GM19351 (cell line): ENCODE measurements around the gene VPS16.
"Not testable (repeated sequence)": the region's sequence is repeated elsewhere in the genome, so short reads cannot be mapped to it uniquely, and the experiment has no call there.

Experiments
- ATAC-seq: cut with Tn5 transposase; IDR thresholded peaks from one replicate; pipeline ENCODE4 v1.9.1; 2021; ENCODE audit warnings: mild to moderate bottlenecking, moderate library complexity; ENCODE audit not compliant: unreplicated experiment

Gene VPS16

DNA sequence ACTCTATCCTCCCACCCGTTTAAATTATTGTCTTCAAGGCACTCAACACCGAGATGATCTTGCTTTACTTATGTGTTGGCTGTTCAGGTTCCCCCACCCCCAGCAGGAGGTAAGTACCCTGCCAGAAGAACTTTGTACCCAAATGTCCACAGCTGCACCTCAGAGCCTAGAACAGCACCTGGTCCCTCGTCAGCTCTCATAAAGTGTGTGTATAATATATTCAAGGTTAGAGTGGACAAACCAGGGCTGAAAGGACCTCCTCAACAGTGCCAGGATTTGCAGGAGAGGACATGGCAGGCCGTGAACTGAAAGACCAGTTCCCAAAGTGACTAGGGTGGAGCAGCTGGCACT, 34.2 kb upstream of the VPS16 start:
- no peak for ATAC-seq

DNA sequence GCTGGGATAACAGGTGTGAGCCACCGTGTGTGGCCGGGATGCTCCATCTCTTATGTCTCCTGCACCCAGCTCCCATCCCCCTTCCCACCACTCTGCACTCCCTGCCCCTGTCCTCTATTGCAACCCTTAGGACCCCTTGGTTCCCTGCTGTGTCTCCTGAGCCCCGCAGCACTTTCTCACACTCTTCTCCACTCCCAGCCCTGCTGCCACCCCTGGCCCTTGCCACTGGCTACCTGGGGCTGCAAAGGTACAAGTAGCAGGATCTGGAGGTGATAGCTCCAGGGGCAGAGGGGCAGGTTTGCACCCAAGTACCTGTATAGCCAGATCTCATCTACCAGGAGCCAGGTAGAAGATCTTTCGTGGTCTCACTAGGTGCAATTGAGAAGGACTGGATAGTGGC, 33.5 kb upstream of the VPS16 start:
- ATAC-seq = no peak

DNA sequence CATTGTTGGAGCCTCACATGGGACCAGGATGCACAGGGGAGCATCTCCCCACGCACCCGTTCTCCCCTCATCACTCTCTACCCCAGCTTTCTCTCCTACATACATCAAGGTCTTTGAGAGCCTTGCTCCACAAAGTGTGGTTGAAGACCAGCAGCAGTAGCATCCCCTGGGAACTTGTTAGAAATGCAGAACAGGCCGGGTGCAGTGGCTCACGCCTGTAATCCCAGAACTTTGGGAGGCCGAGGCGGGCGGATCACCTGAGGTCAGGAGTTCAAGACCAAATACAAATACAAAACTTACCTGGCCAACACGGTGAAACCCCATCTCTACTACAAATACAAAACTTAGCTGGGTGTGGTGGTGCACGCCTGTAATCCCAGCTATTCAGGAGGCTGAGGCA, 32.6 kb upstream of the VPS16 start:
- ATAC-seq = not testable (repeated sequence)

DNA sequence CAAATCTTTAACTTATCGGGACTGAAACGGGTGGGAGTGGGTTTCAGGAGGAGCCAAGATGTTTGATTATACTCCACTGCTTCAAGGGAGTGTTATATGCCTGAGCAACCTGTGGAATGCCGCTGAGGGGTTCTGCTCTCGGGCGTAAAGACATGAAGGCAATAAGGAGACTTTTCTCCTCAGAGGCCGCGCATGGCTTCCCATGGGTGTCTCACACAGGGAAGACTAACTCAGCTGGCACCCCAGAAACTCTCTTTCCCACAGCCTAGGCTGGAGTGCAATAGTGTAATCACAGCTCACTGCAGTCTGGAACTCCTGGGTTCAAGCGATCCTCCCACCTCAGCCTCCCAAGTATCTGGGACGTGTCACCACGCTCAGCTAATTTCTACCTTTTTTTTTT, 30.9 kb upstream of the VPS16 start:
- no peak for ATAC-seq

DNA sequence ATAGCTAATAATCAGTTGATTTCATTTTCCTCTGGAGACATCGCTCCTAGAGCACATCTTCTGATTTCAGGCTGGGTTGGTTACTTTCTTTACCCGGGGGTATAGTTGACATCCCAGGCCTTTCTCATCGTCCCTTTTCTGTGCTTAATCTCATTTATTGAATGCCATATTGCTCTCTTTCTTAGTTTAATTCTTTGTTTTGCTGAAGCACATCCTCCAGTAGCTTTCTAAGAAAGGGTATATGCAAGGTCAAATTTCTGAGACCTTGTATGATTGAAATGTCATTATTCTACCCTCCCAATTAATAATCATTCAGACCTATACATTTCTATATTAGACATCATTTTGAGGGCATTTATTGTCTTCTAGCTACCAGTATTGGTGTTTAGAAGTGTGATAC, 28.4 kb upstream of the VPS16 start:
- no peak for ATAC-seq

DNA sequence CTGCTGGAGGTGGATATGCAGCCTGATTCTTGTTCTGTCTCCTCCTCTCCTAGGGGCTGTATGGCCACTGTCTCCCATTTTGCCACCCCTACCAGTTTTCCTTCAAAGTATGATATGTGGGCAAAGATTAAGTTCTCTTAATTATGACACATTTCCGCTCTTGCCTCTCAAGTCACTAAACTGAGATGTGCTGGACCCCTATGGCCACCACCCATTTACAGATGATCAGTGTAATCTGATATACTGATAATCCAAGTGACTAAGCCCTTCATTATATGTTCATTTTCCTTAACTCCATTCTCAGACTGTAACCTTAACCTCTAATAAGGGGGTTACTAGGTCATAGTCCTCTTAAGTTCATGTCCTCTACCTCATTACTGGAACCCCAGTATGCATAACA, 26.5 kb upstream of the VPS16 start:
- no peak for ATAC-seq

DNA sequence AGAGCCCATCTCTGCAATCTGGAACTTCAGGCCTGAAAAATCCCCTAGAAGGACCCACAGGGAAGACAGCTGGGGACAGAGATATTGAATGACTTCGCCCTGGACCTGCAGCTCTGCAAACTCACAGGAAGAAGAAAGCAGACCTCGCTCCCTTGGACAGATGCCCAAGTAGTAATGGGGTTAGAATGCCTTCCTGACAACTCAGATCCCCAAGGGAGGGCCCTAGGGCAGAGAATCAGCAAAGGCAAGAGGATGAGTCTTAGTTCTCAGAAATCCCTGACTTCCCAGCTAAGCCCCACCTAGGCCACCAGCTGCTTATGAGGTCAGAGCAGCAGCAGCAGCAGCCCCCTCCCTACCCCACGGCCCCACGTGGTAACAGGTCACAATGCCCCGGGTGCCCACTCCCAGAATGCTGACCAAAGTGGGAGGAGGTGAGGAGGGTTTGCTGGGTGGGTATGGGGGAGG, 25.9 kb upstream of the VPS16 start, which contains the start of gene C20orf141:
C20orf141 (plus strand) TSS at position 401 of the 465 bp plus-strand sequence. CDS start 198 bp downstream, outside the sequence.
- no peak for ATAC-seq

DNA sequence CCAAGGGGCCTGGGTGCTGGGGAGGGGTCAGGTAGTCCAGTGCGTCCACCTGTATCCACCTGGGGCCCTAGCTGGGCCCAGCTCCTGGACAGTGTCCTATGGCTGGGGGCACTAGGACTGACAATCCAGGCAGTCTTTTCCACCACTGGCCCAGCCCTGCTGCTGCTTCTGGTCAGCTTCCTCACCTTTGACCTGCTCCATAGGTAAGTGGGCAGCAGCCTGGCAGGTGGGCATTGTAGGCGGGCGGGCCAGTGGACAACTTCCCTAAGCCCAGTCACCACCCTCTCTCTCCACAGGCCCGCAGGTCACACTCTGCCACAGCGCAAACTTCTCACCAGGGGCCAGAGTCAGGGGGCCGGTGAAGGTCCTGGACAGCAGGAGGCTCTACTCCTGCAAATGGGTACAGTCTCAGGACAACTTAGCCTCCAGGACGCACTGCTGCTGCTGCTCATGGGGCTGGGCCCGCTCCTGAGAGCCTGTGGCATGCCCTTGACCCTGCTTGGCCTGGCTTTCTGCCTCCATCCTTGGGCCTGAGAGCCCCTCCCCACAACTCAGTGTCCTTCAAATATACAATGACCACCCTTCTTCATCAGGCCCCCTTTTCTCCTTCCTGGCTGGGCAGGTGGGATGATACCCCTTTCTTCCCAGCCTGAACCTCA, 25.2 kb upstream of the VPS16 start:
- ATAC-seq = no peak

DNA sequence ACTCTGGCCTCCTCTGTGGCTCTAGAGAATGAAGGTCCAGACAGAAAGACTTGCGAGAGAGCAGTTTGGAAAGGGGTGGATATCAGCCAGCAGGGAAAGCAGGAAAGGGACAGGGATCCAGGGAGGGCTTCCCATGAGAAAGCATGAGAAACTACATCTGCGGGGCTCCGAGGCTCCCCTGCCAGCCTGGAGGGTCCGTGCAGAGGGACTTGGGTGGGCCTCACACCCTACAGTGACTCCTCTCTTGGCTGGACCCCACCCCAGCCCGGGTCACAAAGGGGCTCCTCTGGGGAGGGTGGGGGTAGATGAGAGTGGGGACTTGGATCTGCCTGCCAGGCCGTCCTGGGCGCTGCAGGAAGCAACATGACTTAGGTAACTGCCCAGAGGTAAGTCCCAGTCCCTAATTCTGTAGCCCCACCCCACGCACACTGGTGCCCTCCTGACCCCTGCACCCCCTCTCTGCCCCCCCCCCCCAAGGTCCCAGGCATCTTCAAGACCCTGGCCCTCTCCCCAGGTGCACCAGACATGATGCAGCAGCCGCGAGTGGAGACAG, 24.4 kb upstream of the VPS16 start, which contains the start of gene TMEM239:
TMEM239 (plus strand) TSS at position 335 of the 553 bp plus-strand sequence; CDS start at position 526, 191 bp downstream.
- no peak for ATAC-seq

DNA sequence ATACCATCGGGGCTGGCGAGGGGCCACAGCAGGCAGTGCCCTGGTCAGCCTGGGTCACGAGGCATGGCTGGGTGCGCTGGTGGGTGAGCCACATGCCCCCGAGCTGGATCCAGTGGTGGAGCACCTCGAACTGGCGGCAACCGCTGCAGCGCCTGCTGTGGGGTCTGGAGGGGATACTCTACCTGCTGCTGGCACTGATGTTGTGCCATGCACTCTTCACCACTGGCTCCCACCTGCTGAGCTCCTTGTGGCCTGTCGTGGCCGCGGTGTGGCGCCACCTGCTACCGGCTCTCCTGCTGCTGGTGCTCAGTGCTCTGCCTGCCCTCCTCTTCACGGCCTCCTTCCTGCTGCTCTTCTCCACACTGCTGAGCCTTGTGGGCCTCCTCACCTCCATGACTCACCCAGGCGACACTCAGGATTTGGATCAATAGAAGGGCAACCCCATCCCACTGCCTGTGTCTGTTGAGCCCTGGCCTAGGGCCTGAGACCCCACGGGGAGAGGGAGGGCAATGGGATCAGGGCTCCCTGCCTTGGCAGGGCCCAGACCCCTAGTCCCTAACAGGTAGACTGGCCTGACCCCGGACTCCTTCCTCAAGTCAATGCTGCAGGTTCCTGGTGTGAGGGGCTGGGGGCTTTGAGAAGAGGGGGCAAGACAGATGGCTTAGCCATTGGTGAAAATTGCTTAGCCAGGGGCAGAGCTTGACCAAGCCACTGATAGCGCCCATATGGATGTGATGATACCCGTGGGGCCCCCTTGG, 23.8 kb upstream of the VPS16 start:
- ATAC-seq = no peak

DNA sequence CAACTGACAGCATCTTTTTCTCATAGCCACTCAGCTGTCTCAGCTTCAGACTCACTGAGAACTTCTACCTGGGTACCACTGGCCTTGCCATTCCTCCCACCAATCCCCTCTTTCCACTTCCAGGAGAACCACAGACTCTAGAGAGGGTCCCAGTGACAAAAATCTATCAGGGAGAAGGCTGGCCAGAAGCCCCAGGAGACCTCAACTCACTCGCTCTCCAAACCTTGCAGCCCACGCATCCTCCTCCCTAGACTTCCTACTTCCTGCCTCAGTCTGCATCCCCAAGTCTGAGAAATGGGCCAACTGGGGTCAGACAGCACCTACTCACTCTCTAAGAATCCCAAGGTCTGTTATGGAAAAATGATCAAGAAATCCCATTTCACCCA, 23.2 kb upstream of the VPS16 start:
- ATAC-seq = no peak

DNA sequence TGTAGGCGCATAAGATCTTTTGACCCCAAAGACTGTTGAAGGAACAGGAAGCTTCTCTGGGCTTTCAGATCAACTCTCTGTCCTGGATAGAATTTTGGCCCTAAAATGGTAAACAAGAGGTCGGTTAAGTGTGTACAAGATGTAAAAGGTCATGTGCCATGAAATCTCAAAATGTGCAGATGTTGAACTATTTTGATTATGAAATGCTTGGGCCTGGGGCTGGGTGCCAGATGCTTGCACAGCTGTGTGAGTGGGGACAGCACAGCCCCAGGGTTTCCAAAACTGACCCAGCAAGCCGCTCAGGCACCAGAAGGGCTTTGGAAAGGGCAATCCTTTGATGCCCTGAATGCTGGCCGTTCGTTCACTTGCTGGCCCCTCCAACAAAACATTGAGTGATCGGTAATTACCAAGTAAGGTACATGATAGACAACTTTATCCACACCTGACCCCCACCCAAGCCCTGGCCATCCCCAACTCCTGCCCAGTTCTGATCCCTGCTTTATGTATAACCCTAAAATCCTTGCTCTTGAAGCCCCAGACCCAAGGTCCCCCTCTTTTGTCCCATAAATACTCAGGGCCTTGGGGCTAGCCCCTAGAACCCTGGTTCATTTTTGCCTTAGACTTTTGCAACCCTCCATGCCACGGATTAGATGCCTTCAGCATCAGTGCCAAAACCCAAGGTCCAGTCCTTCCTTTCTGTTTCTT, 22.5 kb upstream of the VPS16 start:
- ATAC-seq = no peak

DNA sequence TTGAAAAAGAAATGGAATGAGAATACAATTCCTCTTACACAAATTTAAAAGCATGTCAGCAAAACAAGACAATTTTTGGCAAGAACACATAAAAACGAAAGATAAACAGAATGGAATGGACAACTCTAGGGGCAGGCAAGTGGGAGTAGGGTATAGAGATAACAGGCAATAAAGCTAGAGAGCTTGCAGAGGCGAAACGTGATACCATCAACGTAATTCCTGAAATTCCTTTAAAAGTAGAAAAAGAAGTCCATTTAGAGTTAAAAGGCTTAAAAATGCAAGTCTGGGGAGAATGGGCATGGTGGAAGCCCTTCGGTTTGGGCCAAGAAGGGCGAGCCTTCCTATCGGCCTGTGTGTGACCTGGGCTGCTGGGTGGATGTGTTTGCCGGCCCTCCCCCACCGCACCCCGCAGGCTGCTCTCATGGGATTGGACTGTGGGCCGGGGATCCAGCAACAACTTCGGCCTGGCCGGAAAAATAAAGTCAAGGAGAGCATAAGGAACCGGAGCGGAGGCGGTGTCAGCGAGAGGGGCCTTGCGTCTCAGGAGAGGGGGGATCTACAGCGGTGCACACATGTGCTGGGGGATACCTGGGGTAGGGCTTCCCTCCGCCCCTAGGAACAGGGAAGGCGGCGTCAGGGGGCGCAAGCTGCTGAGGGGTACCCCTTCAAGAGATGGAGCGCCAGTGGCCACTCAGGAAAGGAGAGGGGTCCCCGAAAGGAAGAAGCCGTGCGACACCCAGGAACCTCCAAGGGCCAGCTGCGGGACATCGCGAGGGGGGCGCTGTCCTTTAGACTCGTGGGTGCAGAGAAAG, 20.3 kb upstream of the VPS16 start:
- no peak for ATAC-seq

DNA sequence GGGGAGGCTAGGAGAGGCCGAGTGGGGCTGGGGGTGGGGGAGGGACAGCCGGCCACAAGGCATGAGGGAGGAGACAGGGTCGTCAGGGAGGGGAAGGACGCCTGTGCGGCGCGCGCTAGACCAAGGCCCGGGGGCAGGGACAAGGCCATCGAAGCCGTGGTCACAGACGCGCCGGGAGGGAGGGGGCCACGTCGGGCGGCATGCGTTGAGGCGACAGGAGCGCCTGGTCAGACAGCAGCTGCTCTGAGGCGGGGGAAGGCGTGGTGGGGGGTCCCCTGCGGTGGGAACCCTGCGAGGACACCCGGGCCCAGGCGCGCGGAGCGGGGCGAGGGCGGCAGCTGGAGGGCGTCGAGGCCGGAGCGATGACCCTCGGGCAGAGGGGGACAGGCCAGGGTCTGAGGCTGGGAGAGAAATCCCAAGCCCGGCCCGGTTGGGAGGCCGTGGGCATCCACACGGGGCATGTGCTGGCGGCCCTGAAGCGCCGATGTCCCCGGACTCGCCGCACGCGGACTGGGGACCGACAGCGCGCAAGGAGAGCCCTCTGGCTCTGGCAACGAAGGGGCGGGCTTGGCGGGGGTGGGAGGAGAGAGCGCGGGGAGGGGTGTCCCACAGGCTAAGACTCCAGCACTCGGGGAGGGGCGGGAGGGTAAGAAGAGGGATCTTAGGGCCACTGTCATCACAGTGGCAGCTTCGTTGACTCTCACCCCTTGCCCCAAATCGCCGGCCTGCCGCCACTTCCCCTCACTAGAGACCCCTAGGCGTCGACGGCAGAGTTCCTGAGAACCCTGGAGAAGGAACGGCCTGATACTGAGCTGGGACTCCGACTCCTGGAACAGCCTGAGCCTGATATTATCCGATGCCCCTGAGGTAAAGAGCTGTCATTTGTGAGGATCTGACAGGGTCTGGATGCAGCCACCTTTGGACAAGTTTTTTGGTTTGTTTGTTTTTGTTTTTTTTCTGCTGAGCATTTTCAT, 19.4 kb upstream of the VPS16 start:
- ATAC-seq = no peak

DNA sequence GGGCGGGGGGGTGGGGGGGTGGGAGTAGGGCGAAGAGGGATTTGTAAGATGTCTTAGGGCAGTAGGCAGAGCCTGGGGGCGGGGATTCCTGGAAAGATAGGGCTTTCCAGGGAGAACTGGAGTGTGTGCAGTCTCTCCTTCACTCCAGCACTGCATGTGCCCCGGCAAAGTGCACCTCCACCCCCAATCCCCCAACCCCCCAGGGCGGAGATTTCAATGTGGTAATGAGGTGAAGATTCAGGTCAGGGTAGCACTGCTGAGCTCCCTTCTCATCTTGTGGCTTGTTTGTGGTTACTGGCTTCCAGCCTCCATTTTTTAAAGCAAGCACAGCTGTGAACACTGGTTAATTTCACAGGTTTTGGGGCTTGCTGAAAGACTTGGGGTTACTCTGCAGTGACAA, 18.5 kb upstream of the VPS16 start:
- ATAC-seq = no peak

DNA sequence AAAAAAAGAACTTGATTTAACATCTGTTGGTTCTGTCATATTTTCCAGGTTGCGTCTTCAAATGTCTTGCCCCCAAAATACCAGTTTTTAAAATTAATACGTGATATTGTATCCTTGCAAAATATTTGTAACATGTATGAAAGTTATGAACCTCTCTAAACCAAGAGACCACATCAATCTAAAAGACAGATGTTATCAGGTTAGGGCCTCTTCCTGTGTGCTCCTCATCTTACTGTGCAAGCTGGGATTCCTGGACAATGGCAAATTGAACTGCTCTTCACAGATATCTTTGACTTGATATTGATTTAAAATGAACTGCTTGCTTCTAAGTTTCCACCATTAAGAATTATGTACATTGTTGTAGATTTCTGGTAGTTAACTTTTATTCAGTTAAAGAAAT, 14.8 kb upstream of the VPS16 start:
- ATAC-seq = no peak

DNA sequence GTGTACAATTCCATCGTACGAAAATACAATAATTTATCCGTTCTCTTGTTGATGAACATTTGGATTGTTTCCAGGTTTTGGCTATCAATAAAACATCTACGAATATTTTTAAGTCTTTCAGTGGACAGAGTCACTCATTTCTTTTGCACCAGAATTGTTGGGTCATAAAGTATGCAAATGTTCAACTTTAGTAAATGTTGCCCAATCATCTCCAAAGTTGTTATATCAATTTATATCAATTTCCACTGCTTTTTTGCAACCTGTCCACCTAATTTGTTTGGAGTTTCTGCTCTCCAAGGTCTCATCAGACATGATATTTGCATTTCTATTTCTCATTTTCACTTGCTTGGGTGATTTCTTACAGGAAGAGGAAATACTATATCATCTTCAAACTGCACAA, 13.9 kb upstream of the VPS16 start:
- ATAC-seq = no peak

DNA sequence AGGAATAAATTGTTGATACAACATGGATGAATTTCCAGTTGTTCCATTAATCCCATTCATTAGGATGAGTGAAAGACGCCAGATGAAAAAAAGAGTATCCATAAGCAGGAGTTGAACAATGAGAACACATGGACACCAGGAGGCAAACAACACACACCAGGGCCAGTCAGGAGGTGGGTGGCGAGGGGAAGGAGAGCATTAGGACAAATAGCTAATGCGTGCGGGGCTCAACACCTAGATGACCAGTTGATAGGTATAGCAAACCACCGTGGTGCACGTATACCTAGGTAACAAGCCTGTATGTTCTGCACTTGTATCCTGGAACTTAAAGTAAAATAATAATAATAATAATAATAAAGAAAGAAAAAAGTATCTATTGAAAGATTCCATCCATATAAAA, 11.2 kb upstream of the VPS16 start:
- ATAC-seq = no peak

DNA sequence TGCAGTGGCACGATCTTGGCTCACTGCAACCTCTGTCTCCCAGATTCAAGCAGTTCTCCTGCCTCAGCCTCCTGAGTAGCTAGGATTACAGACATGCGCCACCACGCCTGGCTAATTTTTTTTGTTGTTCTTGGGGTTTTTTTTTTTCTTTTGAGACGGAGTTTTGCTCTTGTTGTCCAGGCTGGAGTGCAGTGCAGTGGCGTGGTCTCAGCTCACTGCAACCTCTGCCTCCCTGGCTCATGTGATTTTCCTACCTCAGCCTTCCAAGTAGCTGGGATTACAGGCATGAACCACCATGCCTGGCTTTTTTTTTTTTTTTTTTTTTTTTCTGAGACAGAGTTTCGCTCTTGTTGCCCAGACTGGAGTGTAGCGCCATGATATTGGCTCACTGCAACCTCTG, 9.3 kb upstream of the VPS16 start:
- ATAC-seq = not testable (repeated sequence)

DNA sequence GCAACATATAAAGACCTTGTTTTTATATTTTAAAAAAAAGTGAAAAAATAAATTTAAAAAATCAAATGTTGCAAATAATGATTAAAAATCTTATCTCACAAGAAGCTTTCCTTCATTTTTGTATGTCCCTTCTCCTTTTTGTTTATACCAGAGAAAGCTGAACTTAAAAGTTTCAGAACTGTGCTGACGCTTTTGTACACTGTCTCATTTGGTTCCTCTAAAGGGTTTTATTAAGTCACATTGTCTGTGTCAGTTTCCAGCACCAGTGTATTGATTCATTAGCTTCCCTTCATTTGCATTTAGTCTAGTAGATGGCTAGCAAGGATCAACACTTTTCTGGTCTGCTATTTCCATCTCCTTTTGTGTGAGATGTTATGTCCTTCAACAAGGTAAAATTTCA, 6.8 kb upstream of the VPS16 start:
- ATAC-seq = no peak
